Activated T-helper 1 cell treated with anti-CD3 and anti-CD28 coated beads, Interleukin-12 subunit alpha, Interleukin-12 subunit beta, Interleukin-2, Interleukin-4 antibody, amounts not matched to agents 30 ng/mL and 10 ng/mL and 1 ng/mL, durations not matched to agents 14 hours and 24 hours and 36 hours (primary cell): ENCODE data around the gene ZNF544. TPM values are rescaled to one million over a fixed set of nuclear protein-coding genes. Genes with fewer than 3 reads are reported as not detected.

Experiments
- DNase-seq: peaks from one replicate; pipeline ENCODE4 v3.0.0; 2021; ENCODE audit warnings: low spot score
- H3K27ac Mint-ChIP-seq: one replicate; pipeline ENCODE4 v1.8.0; 2021; ENCODE audit warnings: mild to moderate bottlenecking, mixed read lengths
- H3K27me3 Mint-ChIP-seq: one replicate; pipeline ENCODE4 v1.8.0; 2022; ENCODE audit warnings: mild to moderate bottlenecking, moderate library complexity, mixed read lengths; ENCODE audit not compliant: insufficient read depth
- H3K36me3 Mint-ChIP-seq: one replicate; pipeline ENCODE4 v1.8.0; 2021; ENCODE audit warnings: low read depth, mixed read lengths
- H3K4me1 Mint-ChIP-seq: one replicate; pipeline ENCODE4 v1.8.0; 2021; ENCODE audit warnings: low read depth, mixed read lengths
- H3K4me3 Mint-ChIP-seq: one replicate; pipeline ENCODE4 v1.8.0; 2021; ENCODE audit warnings: mild to moderate bottlenecking, moderate library complexity, mixed read lengths
- H3K9me3 Mint-ChIP-seq: one replicate; pipeline ENCODE4 v1.8.0; 2021; ENCODE audit warnings: mixed read lengths
- intact Hi-C: fragments of 100-400 bp; cut with micrococcal nuclease; formaldehyde crosslinking; loops from one replicate; pipeline ENCODE4 v1.15.1; 2024
- total RNA-seq: library from RNA; stranded (reverse); gene quantifications from 2 replicates; pipeline ENCODE4 v1.2.3, GENCODE V29; 2022

The ZNF544 gene
- total RNA-seq, result 51.8 and 56.1 TPM in 2 replicates

- DNase-seq, result peak; percentile 60
- Mint-ChIP-seq H3K27me3 (no peaks in the 10 kb centered on the region), H3K4me1 (peaks cover 32% of the 10 kb centered on the region), H3K9me3 (peaks cover 50% of the 10 kb centered on the region), H3K4me3 (peak within 1 kb of the TSS; percentile 89), H3K27ac (peak within 1 kb of the TSS; percentile 96), H3K36me3 (peaks cover 51% of the 10 kb centered on the region)
- intact Hi-C loops, result loop anchor here (1.0 to 5.0 kb wide), 6 partner anchors 9 to 291 kb away; partner anchors contain the start of genes ERVK3-1, ZBTB45, ZNF274 and ZNF8
Measured at GRCh38 chr19:58228585-58229254, at the start of gene ZNF544. Gene ZNF544, plus strand, starts transcription at chr19:58228914. Its CDS starts 15,110 bp downstream, at chr19:58244024.

GRCh38 chr19:58181902-58182576 lies 46.7 kb upstream of the ZNF544 start:
- intact Hi-C loops, result loop anchor here (1.0 to 10.0 kb wide), 8 partner anchors 27 to 747 kb away; partner anchors contain the start of genes ZNF419, ZNF497, ZNF544 and ZNF606

GRCh38 chr19:58182577-58182988 lies 46.1 kb upstream of the ZNF544 start:
- DNase-seq, result no peak
- H3K27ac Mint-ChIP-seq, result peak overlapping the region; percentile 99
- H3K4me1 Mint-ChIP-seq, result peaks cover 16% of the 10 kb centered on the region
- H3K9me3 Mint-ChIP-seq, result peaks cover 56% of the 10 kb centered on the region
- peak overlapping the region; percentile 93 for H3K4me3 Mint-ChIP-seq
- H3K27me3 Mint-ChIP-seq, result no peaks in the 10 kb centered on the region
- H3K36me3 Mint-ChIP-seq, result peaks cover 42% of the 10 kb centered on the region
- intact Hi-C loops, result loop anchor here (1.0 to 10.0 kb wide), 8 partner anchors 28 to 748 kb away; partner anchors contain the start of genes ZNF419, ZNF497, ZNF544 and ZNF606

More at GRCh38 chr19:58181902-58182576, 46.7 kb upstream of the ZNF544 start:
- peak overlapping the region; percentile 93 for H3K4me3 Mint-ChIP-seq
- H3K36me3 Mint-ChIP-seq, result peaks cover 40% of the 10 kb centered on the region
- peaks cover 60% of the 10 kb centered on the region for H3K9me3 Mint-ChIP-seq
- peaks cover 16% of the 10 kb centered on the region for H3K4me1 Mint-ChIP-seq
- peak; percentile 53 for DNase-seq
- H3K27me3 Mint-ChIP-seq, result no peaks in the 10 kb centered on the region
- peak overlapping the region; percentile 99 for H3K27ac Mint-ChIP-seq

GRCh38 chr19:58182989-58183816 lies 45.5 kb upstream of the ZNF544 start, which contains the start of gene ZNF274:
Gene ZNF274, plus strand, starts transcription at chr19:58183061. Its CDS starts 905 bp downstream, at chr19:58183966.
- Mint-ChIP-seq H3K4me3 (peak within 1 kb of the TSS; percentile 93), H3K9me3 (peaks cover 50% of the 10 kb centered on the region), H3K36me3 (peaks cover 45% of the 10 kb centered on the region), H3K27ac (peak within 1 kb of the TSS; percentile 99), H3K4me1 (peaks cover 16% of the 10 kb centered on the region), H3K27me3 (no peaks in the 10 kb centered on the region)
- intact Hi-C loops, result loop anchor here (1.0 to 10.0 kb wide), 16 partner anchors 28 to 820 kb away; partner anchors contain the start of genes ERVK3-1, RPS5, TRAPPC2B and ZNF132
- DNase-seq, result peak; percentile 90

- intact Hi-C loops, result loop anchor here (1.0 to 10.0 kb wide), 14 partner anchors 29 to 821 kb away; partner anchors contain the start of genes ERVK3-1, RPS5, TRAPPC2B and ZNF132
- peaks cover 51% of the 10 kb centered on the region for H3K9me3 Mint-ChIP-seq
- no peak for DNase-seq
- peaks cover 16% of the 10 kb centered on the region for H3K4me1 Mint-ChIP-seq
- H3K27ac Mint-ChIP-seq, result peak overlapping the region; percentile 99
- H3K4me3 Mint-ChIP-seq, result peak overlapping the region; percentile 93
- H3K36me3 Mint-ChIP-seq, result peaks cover 48% of the 10 kb centered on the region
- no peaks in the 10 kb centered on the region for H3K27me3 Mint-ChIP-seq
Measured at GRCh38 chr19:58183817-58184215, 44.9 kb upstream of the ZNF544 start.

- intact Hi-C loops, result loop anchor here (2.0 kb wide), 1 partner anchor 66 kb away; no protein-coding TSS in a partner anchor
Measured at GRCh38 chr19:58196901-58197616, 31.7 kb upstream of the ZNF544 start.

GRCh38 chr19:58203814-58204475 lies 24.8 kb upstream of the ZNF544 start:
- intact Hi-C loops, result no loop called here
- Mint-ChIP-seq H3K27ac (no peak overlapping the region), H3K36me3 (peaks cover 76% of the 10 kb centered on the region), H3K27me3 (no peaks in the 10 kb centered on the region), H3K9me3 (peaks cover 79% of the 10 kb centered on the region), H3K4me1 (no peaks in the 10 kb centered on the region), H3K4me3 (no peak overlapping the region)
- no peak for DNase-seq

More at GRCh38 chr19:58196901-58197616, 31.7 kb upstream of the ZNF544 start:
- Mint-ChIP-seq H3K9me3 (peaks cover 74% of the 10 kb centered on the region), H3K27me3 (no peaks in the 10 kb centered on the region), H3K36me3 (peaks cover 74% of the 10 kb centered on the region), H3K4me3 (no peak overlapping the region), H3K4me1 (no peaks in the 10 kb centered on the region), H3K27ac (no peak overlapping the region)
- no peak for DNase-seq

GRCh38 chr19:58204566-58204965 lies 24.1 kb upstream of the ZNF544 start:
- no peak for DNase-seq
- intact Hi-C loops, result no loop called here
- Mint-ChIP-seq H3K4me3 (no peak overlapping the region), H3K27me3 (no peaks in the 10 kb centered on the region), H3K27ac (no peak overlapping the region), H3K36me3 (peaks cover 79% of the 10 kb centered on the region), H3K9me3 (peaks cover 82% of the 10 kb centered on the region), H3K4me1 (no peaks in the 10 kb centered on the region)

- no peaks in the 10 kb centered on the region for H3K4me1 Mint-ChIP-seq
- H3K4me3 Mint-ChIP-seq, result no peak overlapping the region
- peaks cover 97% of the 10 kb centered on the region for H3K36me3 Mint-ChIP-seq
- no peak for DNase-seq
- H3K27me3 Mint-ChIP-seq, result no peaks in the 10 kb centered on the region
- intact Hi-C loops, result no loop called here
- H3K9me3 Mint-ChIP-seq, result peaks cover 92% of the 10 kb centered on the region
- H3K27ac Mint-ChIP-seq, result no peak overlapping the region
Measured at GRCh38 chr19:58209577-58209976, 19.1 kb upstream of the ZNF544 start.

- peaks cover 70% of the 10 kb centered on the region for H3K36me3 Mint-ChIP-seq
- no peak for DNase-seq
- intact Hi-C loops, result no loop called here
- no peak overlapping the region for H3K27ac Mint-ChIP-seq
- no peak overlapping the region for H3K4me3 Mint-ChIP-seq
- no peaks in the 10 kb centered on the region for H3K4me1 Mint-ChIP-seq
- peaks cover 85% of the 10 kb centered on the region for H3K9me3 Mint-ChIP-seq
- H3K27me3 Mint-ChIP-seq, result no peaks in the 10 kb centered on the region
Measured at GRCh38 chr19:58212336-58213074, 16.2 kb upstream of the ZNF544 start.

GRCh38 chr19:58213075-58213369 lies 15.7 kb upstream of the ZNF544 start:
- Mint-ChIP-seq H3K9me3 (peaks cover 85% of the 10 kb centered on the region), H3K4me3 (no peak overlapping the region), H3K27me3 (no peaks in the 10 kb centered on the region), H3K36me3 (peaks cover 65% of the 10 kb centered on the region), H3K27ac (no peak overlapping the region), H3K4me1 (no peaks in the 10 kb centered on the region)
- no peak for DNase-seq
- intact Hi-C loops, result no loop called here
